ENCODE results near the gene GHRL.
"Not testable (repeated sequence)": the region's sequence is repeated elsewhere in the genome, so short reads cannot be mapped to it uniquely, and the experiment has no call there.

The GHRL gene

GRCh38 chr3:10272476-10272875 is 20.3 kb downstream of the GHRL start:
- not testable (repeated sequence) for DNase-seq

GRCh38 chr3:10269443-10269842 is 23.3 kb downstream of the GHRL start:
- no peak for DNase-seq

GRCh38 chr3:10268930-10269329 is 23.8 kb downstream of the GHRL start:
- no peak for DNase-seq

GRCh38 chr3:10268116-10268515 is 24.6 kb downstream of the GHRL start:
- DNase-seq = no peak

- DNase-seq = not testable (repeated sequence)
Observed at GRCh38 chr3:10266936-10267335, 25.8 kb downstream of the GHRL start.

GRCh38 chr3:10265833-10266232 is 26.9 kb downstream of the GHRL start:
- no peak for DNase-seq

- peak; percentile 43 for DNase-seq
Observed at GRCh38 chr3:10263646-10264363, 28.9 kb downstream of the GHRL start.

- no peak for DNase-seq
Observed at GRCh38 chr3:10262027-10262426, 30.7 kb downstream of the GHRL start.

- no peak for DNase-seq
Observed at GRCh38 chr3:10260211-10260701, 32.5 kb downstream of the GHRL start.

GRCh38 chr3:10259798-10260197 is 32.9 kb downstream of the GHRL start:
- no peak for DNase-seq

GRCh38 chr3:10259036-10259435 is 33.7 kb downstream of the GHRL start:
- no peak for DNase-seq

GRCh38 chr3:10255835-10256234 is 36.9 kb downstream of the GHRL start:
- DNase-seq = no peak

GRCh38 chr3:10253731-10254130 is 39.0 kb downstream of the GHRL start:
- DNase-seq = no peak

- no peak for DNase-seq
Observed at GRCh38 chr3:10251006-10251405, 41.7 kb downstream of the GHRL start.

- no peak for DNase-seq
Observed at GRCh38 chr3:10249833-10250232, 42.9 kb downstream of the GHRL start.

GRCh38 chr3:10248984-10249748 is 43.6 kb downstream of the GHRL start:
- peak; percentile 20 for DNase-seq

- DNase-seq = peak; percentile 95
Observed at GRCh38 chr3:10248184-10248983, 44.4 kb downstream of the GHRL start, which contains the start of gene TATDN2. TATDN2 (plus strand) TSS chr3:10248459; CDS start chr3:10249201, 742 bp downstream.

GRCh38 chr3:10247679-10248183 is 45.0 kb downstream of the GHRL start:
- no peak for DNase-seq

- DNase-seq = no peak
Observed at GRCh38 chr3:10245081-10245712, 47.5 kb downstream of the GHRL start.

GRCh38 chr3:10244009-10244408 is 48.7 kb downstream of the GHRL start:
- no peak for DNase-seq

- peak; percentile 56 for DNase-seq
Observed at GRCh38 chr3:10242182-10243065, 50.3 kb downstream of the GHRL start.

All from CD4-positive, alpha-beta T cell treated with Interferon gamma for 1 hour (primary cell).